SK-N-MC (cell line): ENCODE data around the gene FAR2.

Source experiments
- DNase-seq: peaks from one replicate; pipeline ENCODE4 v3.0.0-alpha.2; 2011; ENCODE audit warnings: low read depth, low spot score
- H3K27ac ChIP-seq: fragments of 200-600 bp; sonication (generic); 2 replicates; pipeline ENCODE4 v1.5.1; 2016; ENCODE audit warnings: mixed run types
- H3K36me3 ChIP-seq: fragments of 200-600 bp; sonication (generic); 2 replicates; pipeline ENCODE4 v1.6.1; 2017; ENCODE audit warnings: antibody characterized with exemption, low read length, mixed read lengths; ENCODE audit not compliant: insufficient read depth
- H3K4me3 ChIP-seq: fragments of 200-600 bp; sonication (generic); 2 replicates; pipeline ENCODE4 v1.5.1; 2016
- H3K9ac ChIP-seq: fragments of 200-600 bp; sonication (generic); 2 replicates; pipeline ENCODE4 v1.8.0; 2017; ENCODE audit warnings: mixed run types, mixed read lengths; ENCODE audit not compliant: insufficient read length
- H3K9me3 ChIP-seq: fragments of 200-600 bp; sonication (generic); 2 replicates; pipeline ENCODE4 v1.6.1; 2017; ENCODE audit warnings: low read depth, mild to moderate bottlenecking, antibody characterized with exemption, low read length, moderate library complexity, mixed read lengths
- EZH2 ChIP-seq: fragments of 200-600 bp; sonication (generic); IDR thresholded peaks from one replicate; pipeline ENCODE4 v1.6.1; 2017; ENCODE audit warnings: antibody characterized with exemption
- FOXP2 ChIP-seq: optimal IDR thresholded peaks from 2 replicates; pipeline ENCODE3; 2011; ENCODE audit warnings: mild to moderate bottlenecking, moderate library complexity; ENCODE audit not compliant: insufficient read depth; ENCODE audit errors: extremely low read length, control extremely low read depth
- POLR2AphosphoS5 ChIP-seq: IDR thresholded peaks from 2 replicates; pipeline ENCODE4 v1.6.1; 2012; ENCODE audit warnings: mild to moderate bottlenecking, low read depth, low read length, borderline replicate concordance

Gene FAR2

DNA sequence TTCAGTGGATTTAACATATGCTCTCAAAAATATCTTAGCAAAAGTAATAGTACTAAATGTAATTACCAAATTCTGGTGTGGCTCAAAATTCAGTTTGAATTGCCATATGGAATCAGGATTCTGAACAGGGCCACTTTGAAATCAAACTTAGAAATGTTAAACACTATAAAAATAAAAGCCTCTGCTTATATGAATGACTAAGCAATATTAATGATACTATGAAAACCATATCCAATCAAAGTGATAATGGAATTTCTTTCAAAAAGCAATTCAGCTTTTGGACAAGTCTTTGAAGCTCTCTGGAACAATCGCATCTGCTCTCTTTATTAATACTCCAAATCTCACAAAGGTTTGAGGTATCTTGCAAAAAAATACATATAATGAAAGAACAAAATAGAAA lies 180.3 kb downstream of the FAR2 start:
- H3K9ac ChIP-seq, result no peak overlapping the region
- no peaks in the 10 kb centered on the region for H3K36me3 ChIP-seq
- H3K4me3 ChIP-seq, result no peak overlapping the region
- H3K9me3 ChIP-seq, result no peaks in the 10 kb centered on the region
- no peak for DNase-seq
- peak overlapping the region; percentile 47 for H3K27ac ChIP-seq
- TF ChIP-seq FOXP2 (no peak), EZH2 (no peak), POLR2AphosphoS5 (no peak)

DNA sequence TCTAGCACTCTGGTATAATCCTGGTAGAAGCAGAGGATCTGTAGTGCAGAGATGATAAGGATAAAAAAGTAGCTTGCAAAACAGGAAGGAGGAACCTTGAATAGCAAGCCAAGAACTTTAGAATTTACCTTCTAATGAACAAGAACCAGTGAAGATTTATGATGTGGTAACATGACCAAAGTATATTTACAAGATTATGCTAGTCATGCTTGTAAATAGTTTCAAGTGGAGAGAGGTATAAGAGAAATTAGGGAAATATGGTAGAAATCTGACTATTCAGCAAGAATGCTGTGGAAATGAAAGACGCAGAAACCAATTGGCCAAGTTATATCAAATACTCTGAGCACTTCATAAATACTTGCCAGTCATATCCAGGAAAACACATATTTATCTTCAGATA lies 184.1 kb downstream of the FAR2 start:
- peak; percentile 64 for DNase-seq
- Histone ChIP-seq H3K9me3 (no peaks in the 10 kb centered on the region), H3K4me3 (peak overlapping the region; percentile 12; the same call in 1 of the 2 replicates), H3K27ac (peak overlapping the region; percentile 72), H3K36me3 (peaks cover under 1% of the 10 kb centered on the region; the same call in 1 of the 2 replicates), H3K9ac (no peak overlapping the region)
- TF ChIP-seq POLR2AphosphoS5 (peak; percentile 28; the same call in 1 of the 2 replicates), FOXP2 (peak; percentile 66), EZH2 (no peak)

- Histone ChIP-seq H3K36me3 (peaks cover 10% of the 10 kb centered on the region), H3K9me3 (no peaks in the 10 kb centered on the region), H3K4me3 (no peak overlapping the region), H3K27ac (0 out of 2 replicates have a peak overlapping the region, but pooled peaks have one; percentile 26), H3K9ac (no peak overlapping the region)
- DNase-seq, result peak; percentile 34
- TF ChIP-seq FOXP2 (no peak), POLR2AphosphoS5 (no peak), EZH2 (no peak)
Measured at GRCh38 chr12:29334937-29335336, 185.9 kb downstream of the FAR2 start.

- no peak for DNase-seq
- no peak for TF ChIP-seq POLR2AphosphoS5
- no peak for TF ChIP-seq EZH2
- no peak for TF ChIP-seq FOXP2
- no peak overlapping the region for H3K4me3 ChIP-seq
- H3K9me3 ChIP-seq, result no peaks in the 10 kb centered on the region
- H3K9ac ChIP-seq, result no peak overlapping the region
- H3K27ac ChIP-seq, result no peak overlapping the region
- peaks cover 28% of the 10 kb centered on the region for H3K36me3 ChIP-seq
Measured at GRCh38 chr12:29337325-29337724, 188.2 kb downstream of the FAR2 start.

GRCh38 chr12:29343022-29343799 lies 194.1 kb downstream of the FAR2 start:
- H3K27ac ChIP-seq, result no peak overlapping the region
- peaks cover 76% of the 10 kb centered on the region for H3K36me3 ChIP-seq
- no peak for DNase-seq

DNA sequence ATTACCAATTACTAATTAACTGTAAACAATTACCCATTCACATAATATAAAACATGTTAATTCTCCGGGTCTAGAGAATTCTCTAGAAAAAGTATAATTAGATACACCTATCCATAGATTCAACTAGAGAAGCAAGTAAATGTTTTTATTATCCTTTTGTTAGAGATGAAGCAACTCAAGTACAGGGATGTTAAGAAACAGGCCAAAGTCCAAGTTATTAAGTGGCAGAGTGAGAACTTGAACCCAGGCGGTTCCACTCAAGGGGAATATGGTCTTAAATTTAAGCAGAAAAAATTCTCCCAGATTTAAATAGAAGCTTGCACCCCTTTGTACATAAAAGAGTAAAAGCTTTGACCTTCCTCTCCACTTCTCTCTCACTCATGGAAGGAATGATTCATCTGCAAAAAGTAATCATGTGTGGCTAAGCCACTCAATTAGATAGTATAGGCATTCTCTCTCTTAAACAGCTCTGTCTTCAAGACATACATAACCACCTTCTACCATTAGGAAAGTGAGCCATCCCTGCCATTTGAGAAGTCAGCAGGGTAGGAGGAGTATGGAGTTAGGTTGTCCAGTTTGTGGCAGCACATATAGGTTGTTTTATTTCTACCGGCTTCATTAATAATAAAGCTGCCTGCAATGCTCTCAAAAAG lies 197.8 kb downstream of the FAR2 start:
- TF ChIP-seq EZH2 (no peak), FOXP2 (no peak), POLR2AphosphoS5 (no peak)
- H3K36me3 ChIP-seq, result peaks cover 60% of the 10 kb centered on the region
- no peaks in the 10 kb centered on the region for H3K9me3 ChIP-seq
- no peak for DNase-seq
- no peak overlapping the region for H3K4me3 ChIP-seq
- no peak overlapping the region for H3K9ac ChIP-seq
- no peak overlapping the region for H3K27ac ChIP-seq

More at GRCh38 chr12:29343022-29343799, 194.1 kb downstream of the FAR2 start:
- TF ChIP-seq FOXP2, result no peak
- TF ChIP-seq POLR2AphosphoS5, result no peak
- no peak for TF ChIP-seq EZH2
- Histone ChIP-seq H3K4me3 (no peak overlapping the region), H3K9me3 (no peaks in the 10 kb centered on the region), H3K9ac (no peak overlapping the region)

DNA sequence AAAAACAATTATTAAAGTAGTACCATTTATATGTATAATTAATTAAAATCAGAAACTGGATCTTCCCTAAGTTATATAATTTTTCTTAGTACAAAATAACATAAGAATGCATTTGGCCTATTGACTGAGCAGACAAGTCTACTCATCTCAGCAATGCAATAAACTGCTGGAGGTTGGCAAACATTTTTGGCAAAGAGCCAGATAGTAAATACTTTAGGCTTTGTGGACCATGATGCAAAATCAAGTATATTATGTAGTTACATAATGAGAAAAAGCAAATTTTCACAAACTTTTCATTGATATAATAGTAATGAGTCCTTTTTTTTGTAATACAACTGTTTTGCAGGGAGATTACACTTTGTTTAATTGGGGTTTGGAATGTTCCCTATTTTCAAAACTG lies 201.0 kb downstream of the FAR2 start:
- Histone ChIP-seq H3K9me3 (no peaks in the 10 kb centered on the region), H3K36me3 (peaks cover 35% of the 10 kb centered on the region), H3K9ac (no peak overlapping the region), H3K27ac (no peak overlapping the region), H3K4me3 (no peak overlapping the region)
- TF ChIP-seq FOXP2 (no peak), POLR2AphosphoS5 (peak; percentile 24; the same call in 1 of the 2 replicates)
- peak; percentile 66 for DNase-seq

GRCh38 chr12:29354954-29355353 lies 205.9 kb downstream of the FAR2 start:
- Histone ChIP-seq H3K9me3 (no peaks in the 10 kb centered on the region), H3K4me3 (no peak overlapping the region), H3K36me3 (peaks cover 31% of the 10 kb centered on the region), H3K27ac (no peak overlapping the region), H3K9ac (no peak overlapping the region)
- TF ChIP-seq EZH2 (no peak), POLR2AphosphoS5 (no peak)
- no peak for DNase-seq
